ENCODE data around the gene RAB5B.
"Not testable (repeated sequence)": the region's sequence is repeated elsewhere in the genome, so short reads cannot be mapped to it uniquely, and the experiment has no call there.

RAB5B gene

DNA sequence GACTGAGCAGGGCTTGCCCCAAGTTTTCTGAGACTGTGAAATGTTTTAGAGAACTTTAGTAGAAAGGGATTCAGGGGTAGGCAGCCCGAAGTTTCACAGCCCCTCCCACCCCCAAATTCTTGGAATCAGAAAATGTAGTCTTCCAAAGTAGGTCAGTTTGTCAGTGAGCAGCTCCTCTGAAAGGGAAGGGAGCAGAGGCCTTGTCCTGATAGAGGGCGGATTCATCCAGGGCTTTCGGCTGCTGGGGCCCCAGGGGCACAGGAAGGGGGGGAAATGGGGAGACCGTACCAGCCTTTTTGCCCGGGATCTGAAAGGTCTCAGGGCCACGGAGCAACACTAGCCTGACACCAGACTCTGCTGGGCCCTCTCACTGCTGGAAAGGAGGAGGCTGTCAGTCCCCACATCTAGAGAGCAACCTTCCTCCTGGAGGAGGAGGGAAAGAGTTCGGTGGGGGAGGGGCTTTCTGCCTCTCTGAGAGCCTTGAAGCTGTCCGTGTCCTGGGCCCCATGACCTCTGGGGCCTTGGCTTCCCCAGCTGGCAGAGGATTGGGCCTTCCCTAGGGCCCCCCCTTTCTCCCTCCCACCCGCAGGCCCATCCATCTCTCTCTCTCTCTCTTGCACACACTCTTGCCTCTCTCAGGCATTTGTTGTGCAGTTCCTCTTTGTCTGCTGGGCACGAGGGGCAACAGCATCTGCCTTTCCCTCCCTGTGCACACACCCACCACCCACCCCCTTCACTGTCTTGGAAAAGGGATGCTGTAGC is 46.7 kb downstream of the RAB5B start, which contains the start of gene IKZF4:
Gene IKZF4 (plus strand): TSS at position 621 of the 762 bp plus-strand sequence. CDS start 451 bp downstream, outside the sequence.
- peak; percentile 27 to 32 for DNase-seq

DNA sequence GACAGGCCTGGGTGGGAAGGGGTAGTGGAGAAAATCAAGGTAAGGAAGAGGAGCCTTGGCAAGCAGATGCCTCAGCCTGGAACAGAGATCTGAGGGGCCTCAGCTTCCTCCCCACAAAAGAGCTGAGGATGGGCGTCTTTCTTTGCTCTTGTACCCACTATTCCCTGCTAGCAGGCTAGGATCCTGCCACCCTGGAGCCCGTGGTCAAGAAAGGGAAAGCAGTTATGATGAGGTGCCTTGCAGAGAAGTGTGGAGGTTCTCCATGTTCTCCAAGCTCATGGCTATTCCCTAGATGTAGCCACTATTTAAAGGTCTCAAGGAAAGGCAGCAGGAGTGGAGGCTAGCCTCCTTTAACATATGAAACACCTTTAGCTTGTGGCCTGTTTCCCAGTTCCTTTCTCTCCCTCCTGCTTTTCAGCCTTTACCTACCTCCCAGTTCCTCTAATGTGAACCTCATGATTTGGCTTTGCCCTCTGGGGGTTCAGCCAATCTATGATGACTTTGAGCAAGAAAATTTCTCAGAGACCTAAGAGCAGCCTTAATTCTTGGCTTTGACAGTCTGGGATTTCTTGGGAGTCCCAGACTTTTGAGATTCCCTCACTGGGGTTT is 48.1 kb downstream of the RAB5B start:
- DNase-seq, result no peak

DNA sequence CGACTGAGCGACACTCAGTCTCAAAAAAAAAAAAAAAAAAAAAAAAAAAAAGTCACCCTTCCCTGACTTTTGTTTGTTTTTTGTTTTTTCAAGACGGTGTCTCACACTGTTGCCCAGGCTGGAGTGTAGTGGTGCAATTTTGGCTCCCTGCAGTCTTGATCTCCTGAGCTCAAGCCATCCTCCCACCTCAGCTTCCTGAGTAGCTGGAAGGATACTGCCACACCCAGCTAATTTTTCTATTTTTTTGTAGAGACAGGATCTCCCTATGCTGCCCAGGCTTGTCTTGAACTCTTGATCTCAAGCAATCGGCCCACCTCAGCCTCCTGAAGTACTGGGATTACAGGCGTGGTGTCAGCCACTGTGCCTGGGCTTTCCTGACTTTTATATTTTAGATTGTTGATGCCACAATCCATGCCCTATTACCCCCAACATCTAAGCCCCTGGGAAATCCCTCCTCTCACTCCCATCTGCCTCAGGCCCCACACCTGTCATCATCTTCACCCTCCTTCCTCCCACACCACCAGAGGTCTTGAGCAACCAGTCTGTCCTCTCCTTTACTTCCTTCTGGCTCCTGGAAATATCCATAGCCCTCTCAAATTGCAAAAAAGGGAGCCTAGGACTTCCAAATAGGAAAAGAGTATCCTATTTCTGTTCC is 54.8 kb downstream of the RAB5B start:
- DNase-seq, result no peak

DNA sequence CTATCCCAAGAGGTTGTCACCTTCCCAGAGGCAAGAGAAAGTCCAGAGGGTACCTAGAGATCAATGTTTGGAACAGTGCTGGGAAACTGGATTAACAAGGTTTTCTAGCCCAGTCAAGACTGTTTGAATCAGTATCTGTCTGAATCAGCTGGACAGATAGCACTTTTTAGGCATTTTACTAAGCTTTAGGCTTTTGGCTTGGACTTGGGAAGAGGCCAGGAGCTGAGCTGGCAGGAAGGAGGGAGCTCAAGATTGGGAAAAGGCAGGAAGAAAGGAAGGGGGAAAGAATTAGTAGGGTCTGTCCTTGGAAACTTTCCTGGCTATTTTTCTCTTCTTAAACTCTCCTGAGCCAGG is 55.3 kb downstream of the RAB5B start:
- DNase-seq, result no peak

DNA sequence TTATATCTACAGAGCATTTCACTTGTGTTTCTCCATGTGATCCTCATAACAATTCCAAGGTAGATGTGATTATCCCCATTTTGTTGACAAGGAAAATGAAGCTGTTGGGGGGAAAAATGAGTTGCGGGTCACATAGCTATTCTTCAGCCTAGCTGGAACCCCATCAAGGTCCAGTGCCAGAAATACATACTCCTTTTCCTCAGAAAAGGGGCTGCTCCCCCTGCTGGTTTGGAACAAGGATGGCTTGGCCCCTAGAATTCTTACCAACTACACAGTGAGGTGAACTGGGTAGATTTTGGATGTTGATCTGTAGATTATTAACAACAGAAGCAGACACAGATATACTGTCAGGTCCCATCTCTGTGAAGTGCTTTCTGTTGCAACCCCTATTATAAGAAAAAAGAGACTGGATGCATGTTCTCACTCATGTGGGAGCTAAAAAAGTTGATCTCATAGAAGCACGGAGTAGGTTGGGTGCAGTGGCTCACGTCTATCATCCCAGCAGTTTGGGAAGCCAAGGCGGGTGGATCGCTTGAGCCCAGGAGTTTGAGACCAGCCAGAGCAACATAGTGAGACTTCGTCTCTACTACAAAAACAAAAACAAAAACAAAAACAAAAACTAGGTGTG is 55.9 kb downstream of the RAB5B start:
- peak; percentile 43 to 62 for DNase-seq

DNA sequence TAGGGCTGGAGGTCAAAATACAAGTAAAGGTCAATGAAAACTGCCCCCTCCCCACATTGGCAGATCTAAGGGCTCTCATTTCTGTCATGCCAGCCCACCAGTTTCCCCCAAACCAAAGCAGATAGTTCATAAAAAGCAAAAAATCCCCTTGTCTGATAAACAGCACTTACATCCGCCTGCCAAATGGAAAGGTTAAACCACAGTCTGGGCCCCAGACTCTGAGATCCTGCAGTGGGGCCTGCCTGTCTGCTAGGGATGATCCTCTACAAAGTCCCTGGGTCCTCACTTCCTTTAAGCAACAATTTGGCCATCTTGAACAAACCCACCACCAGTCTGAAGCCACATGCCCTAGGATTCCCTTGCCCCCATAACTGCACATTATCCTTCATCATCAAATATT is 58.1 kb downstream of the RAB5B start:
- no peak for DNase-seq

DNA sequence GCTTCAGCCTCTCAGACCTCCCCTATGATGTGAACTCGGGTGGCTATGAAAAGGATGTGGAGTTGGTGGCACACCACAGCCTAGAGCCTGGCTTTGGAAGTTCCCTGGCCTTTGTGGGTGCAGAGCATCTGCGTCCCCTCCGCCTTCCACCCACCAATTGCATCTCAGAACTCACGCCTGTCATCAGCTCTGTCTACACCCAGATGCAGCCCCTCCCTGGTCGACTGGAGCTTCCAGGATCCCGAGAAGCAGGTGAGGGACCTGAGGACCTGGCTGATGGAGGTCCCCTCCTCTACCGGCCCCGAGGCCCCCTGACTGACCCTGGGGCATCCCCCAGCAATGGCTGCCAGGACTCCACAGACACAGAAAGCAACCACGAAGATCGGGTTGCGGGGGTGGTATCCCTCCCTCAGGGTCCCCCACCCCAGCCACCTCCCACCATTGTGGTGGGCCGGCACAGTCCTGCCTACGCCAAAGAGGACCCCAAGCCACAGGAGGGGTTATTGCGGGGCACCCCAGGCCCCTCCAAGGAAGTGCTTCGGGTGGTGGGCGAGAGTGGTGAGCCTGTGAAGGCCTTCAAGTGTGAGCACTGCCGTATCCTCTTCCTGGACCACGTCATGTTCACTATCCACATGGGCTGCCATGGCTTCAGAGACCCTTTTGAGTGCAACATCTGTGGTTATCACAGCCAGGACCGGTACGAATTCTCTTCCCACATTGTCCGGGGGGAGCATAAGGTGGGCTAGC is 60.9 kb downstream of the RAB5B start:
- peak in 1 of 2 donors; percentile 47 for DNase-seq

DNA sequence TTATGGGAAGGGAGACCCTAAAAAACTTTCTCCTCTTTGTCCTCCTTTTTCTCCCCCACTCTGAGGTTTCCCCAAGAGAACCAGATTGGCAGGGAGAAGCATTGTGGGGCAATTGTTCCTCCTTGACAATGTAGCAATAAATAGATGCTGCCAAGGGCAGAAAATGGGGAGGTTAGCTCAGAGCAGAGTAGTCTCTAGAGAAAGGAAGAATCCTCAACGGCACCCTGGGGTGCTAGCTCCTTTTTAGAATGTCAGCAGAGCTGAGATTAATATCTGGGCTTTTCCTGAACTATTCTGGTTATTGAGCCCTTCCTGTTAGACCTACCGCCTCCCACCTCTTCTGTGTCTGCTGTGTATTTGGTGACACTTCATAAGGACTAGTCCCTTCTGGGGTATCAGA is 63.3 kb downstream of the RAB5B start:
- DNase-seq, result no peak

DNA sequence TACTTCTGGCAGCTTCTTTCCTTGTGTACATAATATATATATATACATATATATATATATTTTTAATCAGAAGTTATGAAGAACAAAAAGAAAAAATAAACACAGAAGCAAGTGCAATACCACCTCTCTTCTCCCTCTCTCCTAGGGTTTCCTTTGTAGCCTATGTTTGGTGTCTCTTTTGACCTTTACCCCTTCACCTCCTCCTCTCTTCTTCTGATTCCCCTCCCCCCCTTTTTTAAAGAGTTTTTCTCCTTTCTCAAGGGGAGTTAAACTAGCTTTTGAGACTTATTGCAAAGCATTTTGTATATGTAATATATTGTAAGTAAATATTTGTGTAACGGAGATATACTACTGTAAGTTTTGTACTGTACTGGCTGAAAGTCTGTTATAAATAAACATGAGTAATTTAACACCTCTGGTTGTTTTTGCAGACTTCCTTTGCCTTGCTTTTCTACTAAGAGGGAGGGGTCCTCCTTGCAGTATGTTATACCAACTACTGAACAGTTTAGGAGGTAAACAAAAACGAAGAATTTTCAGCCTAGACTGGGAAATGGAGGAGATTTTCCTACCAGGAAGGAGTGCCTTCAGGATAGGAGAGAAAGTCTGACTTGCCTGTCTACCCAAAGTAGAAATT is 64.3 kb downstream of the RAB5B start:
- no peak for DNase-seq

DNA sequence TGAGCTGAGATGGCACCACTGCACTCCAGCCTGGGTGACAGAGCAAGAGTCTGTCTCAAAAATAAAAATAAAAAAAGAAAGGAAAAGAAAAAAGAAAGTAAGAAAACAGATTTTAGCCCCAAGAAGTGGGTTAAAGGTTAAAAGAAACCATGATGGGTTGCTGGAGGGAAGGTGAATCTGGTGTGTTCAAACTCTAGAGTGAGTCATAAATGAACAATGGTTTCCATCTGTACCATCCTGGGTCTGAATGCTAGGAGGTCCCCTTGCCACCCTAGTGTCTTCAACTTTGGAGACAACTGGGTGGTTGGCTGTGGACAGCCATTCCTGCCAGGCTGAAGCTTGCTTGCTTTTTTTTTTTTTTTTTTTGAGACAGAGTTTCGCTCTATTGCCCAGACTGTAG is 66.3 kb downstream of the RAB5B start:
- DNase-seq, result no peak

DNA sequence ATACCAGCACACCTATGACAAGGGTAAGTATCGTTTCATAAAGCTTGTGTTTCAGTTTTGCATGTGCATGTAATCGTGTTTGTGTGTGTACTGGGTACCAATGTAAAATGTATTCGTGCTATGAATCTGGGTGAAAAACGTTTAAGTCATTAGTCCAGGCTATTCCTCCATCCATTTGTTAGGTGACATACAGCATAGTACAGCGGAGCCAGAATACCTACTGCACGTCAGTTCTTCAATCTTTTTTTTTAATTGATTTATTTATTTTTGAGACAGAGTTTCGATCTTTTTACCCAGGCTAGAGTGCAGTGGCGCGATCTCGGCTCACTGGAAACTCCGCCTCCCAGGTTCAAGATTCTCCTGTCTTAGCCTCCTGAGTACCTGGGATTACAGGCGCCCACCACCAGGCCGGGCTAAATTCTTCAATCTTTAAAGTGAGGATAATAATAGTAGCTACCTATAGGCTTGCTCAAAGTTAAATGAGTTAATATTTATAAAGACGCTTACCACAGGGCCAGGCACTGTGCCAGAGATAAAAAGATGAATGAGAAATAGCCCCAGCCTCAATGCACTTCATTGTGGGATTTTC is 67.2 kb downstream of the RAB5B start:
- no peak for DNase-seq

DNA sequence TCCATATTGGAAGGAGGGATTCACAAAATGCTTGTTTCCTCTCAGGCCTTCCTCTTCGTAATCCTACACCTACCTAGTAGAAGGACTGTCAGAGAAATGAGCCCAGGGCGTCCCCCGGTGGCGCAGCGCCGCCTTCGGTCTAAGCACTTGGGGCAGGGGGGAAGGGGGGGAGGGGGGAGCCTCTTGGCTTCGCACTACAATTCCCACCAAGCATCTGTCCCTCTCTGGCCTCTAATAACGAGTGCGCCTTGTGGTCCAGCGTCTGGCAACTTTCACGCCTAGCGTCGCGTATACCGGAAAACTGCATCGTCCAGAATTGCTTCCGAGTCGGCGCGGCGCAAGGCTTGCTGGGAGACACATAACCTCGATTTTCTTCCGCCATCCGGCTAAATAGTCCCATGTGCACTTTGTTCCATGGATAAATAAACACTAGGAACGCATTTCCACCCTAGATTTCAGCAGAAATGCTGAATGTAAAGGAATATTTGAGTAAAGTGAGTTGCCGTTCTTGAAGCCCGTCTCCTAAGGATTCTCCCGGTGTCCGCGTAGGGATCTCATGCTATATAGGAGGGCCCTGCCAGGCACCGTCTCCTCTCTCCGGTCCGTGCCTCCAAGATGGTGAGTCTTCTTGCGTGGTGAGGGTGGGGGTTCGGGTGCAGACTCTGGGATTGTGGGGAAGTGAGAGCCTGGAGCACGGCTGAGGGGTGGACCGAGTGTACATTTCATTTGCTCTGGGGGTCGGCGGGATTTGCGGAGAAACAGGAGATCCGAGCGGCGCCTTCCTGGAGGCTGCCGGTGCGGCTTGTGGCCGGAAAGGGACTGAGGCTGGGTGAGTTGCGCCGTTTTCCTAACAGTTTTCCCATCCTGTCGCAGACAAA is 67.9 kb downstream of the RAB5B start, which contains the start of gene RPS26:
Gene RPS26 (plus strand): TSS at position 367 of the 878 bp plus-strand sequence. CDS start 249 bp downstream, at position 616.
- DNase-seq, result peak; percentile 96 to 98

DNA sequence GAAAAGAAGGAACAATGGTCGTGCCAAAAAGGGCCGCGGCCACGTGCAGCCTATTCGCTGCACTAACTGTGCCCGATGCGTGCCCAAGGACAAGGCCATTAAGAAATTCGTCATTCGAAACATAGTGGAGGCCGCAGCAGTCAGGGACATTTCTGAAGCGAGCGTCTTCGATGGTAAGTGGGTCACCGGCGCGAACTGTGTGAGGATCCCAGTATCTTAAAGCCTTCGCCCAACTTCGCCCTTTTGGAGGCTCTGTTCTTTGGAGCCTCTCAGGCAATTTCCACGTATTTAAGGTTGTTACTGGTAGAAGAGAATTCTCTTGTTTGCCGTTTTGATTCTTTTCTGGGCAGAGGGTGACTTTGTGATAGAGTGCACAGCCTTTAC is 68.5 kb downstream of the RAB5B start:
- not testable (repeated sequence) for DNase-seq

DNA sequence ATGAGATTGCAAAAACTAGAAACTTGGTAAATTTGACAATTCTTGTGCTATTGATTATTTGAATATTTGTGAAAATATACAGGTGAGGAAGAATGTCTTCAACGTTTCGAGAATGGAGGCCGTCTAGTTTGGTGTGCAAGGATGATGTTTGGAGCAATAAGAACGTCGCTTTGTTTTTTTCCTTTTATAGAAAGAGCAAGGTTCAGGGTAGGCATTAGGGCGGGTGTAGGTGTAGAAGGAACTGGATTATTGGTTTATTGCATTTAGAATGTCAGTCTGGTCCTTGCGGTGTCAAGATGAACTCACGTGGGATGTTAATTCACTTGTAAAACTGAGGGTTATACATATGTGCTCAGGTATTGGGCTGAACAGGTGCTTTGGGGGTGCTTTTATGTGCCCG is 69.0 kb downstream of the RAB5B start:
- DNase-seq, result no peak
